Adrenal gland (tissue), 5 donors: Measurements from ENCODE around the gene HES3.

Experiments
- POLR2A ChIP-seq, 2 donors: fragments of 450-650 bp; IDR thresholded peaks; one replicate each; pipeline ENCODE4 v1.6.1; 2017; ENCODE audit warnings: antibody characterized with exemption in 2 of 2, mild to moderate bottlenecking in 2 of 2, moderate library complexity in 1 of 2
- TF ChIP-seq, protein P1 (sequence below), 6 experiments: fragments of 450-650 bp in 4 of 6; fragments of 200-600 bp in 2 of 6; sonication (generic) in 1 of 6; IDR thresholded peaks; 1 replicate in 5 of 6; 2 replicates in 1 of 6; pipeline versions ENCODE4 v1.5.1 to v1.8.0; 2016 to 2021; ENCODE audit warnings: antibody characterized with exemption in 6 of 6, mild to moderate bottlenecking in 2 of 6, moderate library complexity in 1 of 6
- donor health status: DM: no; HTN: no; CAD: no.

DNA sequence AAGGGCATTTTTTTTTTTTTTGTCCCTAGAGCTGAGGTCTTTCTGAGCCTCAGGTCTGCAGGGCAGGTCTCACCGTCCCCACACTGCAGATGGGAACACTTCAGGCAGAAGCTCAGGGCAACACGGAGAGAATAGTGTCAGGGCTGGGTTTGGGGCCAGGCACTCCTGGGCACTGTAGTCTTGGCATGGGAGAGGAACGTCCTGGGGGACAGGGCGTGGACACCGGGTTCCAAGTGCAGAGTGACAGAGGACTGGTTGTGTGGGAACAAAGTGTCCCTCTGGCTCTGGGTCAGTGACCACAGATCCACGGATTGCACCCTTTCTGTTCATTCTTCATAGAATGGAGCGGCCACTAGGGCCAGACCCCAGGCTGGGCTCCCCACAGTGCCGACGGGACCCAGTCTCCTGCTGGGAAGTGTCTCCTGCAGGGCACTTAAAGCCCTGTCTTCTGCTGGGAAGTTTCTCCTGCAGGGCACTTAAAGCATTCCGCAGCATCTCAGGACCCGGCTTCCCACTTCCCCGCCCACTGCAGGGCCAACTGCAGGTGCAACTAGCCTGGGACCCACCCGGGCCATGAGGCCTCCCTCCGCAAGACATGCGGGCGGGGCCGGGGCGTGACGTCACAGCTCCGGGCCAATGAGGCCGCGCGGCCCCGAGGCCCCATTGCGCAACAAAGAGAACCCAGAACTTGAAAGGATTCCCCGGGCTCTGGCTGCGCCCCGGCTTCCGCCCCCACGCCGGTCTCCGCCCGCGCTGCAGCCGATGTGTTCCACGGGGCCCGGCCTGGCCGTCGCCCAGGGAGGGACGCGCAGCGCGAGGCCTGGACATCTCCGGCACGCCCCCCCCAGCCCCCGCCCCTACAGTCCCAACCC is 15.7 kb downstream of the HES3 start:
- no peak for TF ChIP-seq POLR2A (IDR thresholded peaks at IDR 0.05)
- TF ChIP-seq, protein P1, sequence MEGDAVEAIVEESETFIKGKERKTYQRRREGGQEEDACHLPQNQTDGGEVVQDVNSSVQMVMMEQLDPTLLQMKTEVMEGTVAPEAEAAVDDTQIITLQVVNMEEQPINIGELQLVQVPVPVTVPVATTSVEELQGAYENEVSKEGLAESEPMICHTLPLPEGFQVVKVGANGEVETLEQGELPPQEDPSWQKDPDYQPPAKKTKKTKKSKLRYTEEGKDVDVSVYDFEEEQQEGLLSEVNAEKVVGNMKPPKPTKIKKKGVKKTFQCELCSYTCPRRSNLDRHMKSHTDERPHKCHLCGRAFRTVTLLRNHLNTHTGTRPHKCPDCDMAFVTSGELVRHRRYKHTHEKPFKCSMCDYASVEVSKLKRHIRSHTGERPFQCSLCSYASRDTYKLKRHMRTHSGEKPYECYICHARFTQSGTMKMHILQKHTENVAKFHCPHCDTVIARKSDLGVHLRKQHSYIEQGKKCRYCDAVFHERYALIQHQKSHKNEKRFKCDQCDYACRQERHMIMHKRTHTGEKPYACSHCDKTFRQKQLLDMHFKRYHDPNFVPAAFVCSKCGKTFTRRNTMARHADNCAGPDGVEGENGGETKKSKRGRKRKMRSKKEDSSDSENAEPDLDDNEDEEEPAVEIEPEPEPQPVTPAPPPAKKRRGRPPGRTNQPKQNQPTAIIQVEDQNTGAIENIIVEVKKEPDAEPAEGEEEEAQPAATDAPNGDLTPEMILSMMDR (IDR thresholded peaks at IDR 0.05): no peak
